Measurements from ENCODE around the gene SOX2.

SOX2 gene

GRCh38 chr3:181705086-181705480, 6.6 kb upstream of the SOX2 start:
- DNase-seq: no peak

- DNase-seq: no peak
Measured at GRCh38 chr3:181707980-181708379, 3.7 kb upstream of the SOX2 start.

GRCh38 chr3:181709537-181710279, 2.0 kb upstream of the SOX2 start:
- peak; percentile 89 for DNase-seq

- DNase-seq: peak; percentile 90
Measured at GRCh38 chr3:181710345-181711291, 1.1 kb upstream of the SOX2 start.

GRCh38 chr3:181712226-181712552, 464 bp downstream of the SOX2 start:
- no peak for DNase-seq

GRCh38 chr3:181712553-181713279, 991 bp downstream of the SOX2 start:
- no peak for DNase-seq

- no peak for DNase-seq
Measured at GRCh38 chr3:181713280-181713647, 1.5 kb downstream of the SOX2 start.

GRCh38 chr3:181713676-181714612, 2.2 kb downstream of the SOX2 start:
- DNase-seq: no peak

- no peak for DNase-seq
Measured at GRCh38 chr3:181715571-181716340, 4.0 kb downstream of the SOX2 start.

GRCh38 chr3:181716966-181717365, 5.2 kb downstream of the SOX2 start:
- no peak for DNase-seq

GRCh38 chr3:181717549-181718171, 5.9 kb downstream of the SOX2 start:
- DNase-seq: no peak

- DNase-seq: no peak
Measured at GRCh38 chr3:181718369-181718768, 6.6 kb downstream of the SOX2 start.

- DNase-seq: no peak
Measured at GRCh38 chr3:181718987-181719911, 7.5 kb downstream of the SOX2 start.

- no peak for DNase-seq
Measured at GRCh38 chr3:181719991-181720680, 8.4 kb downstream of the SOX2 start.

- DNase-seq: no peak
Measured at GRCh38 chr3:181721046-181721875, 9.5 kb downstream of the SOX2 start.

GRCh38 chr3:181722156-181722555, 10.4 kb downstream of the SOX2 start:
- no peak for DNase-seq

GRCh38 chr3:181722766-181723425, 11.2 kb downstream of the SOX2 start:
- no peak for DNase-seq

Data from NCI-H2029 treated with DMSO at 0.1 percent for 48 hours (cell line).